ENCODE results near the gene DRAXIN. TPM values are rescaled to one million over a fixed set of nuclear protein-coding genes. Genes with fewer than 3 reads are reported as not detected.

The DRAXIN gene
- total RNA-seq, 4 donors from 2014 or later, result 0.06 to 0.41 TPM; not detected in 2

DNA sequence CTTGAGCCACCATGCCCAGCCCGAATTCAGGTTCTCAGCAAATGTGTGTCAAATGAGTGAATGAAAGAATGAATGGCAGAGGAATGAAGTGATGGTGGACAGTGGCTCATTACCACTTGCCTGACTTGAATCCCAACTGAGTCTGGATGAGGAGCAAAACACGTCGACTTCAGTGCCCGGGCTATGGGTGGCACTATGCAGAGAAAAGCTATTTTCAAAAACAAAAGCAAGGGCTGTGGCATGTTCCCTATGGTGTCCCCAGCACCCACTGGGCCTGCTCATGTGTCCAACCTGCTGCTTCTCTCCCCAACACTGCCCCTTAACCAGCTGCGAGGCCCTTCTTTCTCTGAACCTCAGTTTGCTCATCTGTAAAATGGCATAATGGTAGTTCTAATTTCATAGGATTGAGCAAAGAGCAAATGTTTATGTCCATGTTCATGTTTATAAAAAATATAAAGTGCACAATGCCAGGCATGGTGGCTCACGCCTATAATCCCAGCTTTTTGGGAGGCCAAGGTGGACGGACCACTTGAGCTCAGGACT lies 6.2 kb upstream of the DRAXIN start:
- TF ChIP-seq CTCF (IDR thresholded peaks at IDR 0.05), result no peak
- TF ChIP-seq POLR2A (IDR thresholded peaks at IDR 0.05), result no peak
- intact Hi-C loops (cut with DNase I; ENCODE audit: low total_unique reads), result no loop called here
- Histone ChIP-seq H3K36me3 (no peaks in the 10 kb centered on the region), H3K4me1 (peaks cover 0 to under 1% of the 10 kb centered on the region in 2 donors), H3K4me3 (no peak overlapping the region), H3K27ac (no peak overlapping the region), H3K27me3 (peaks cover 0 to 3% of the 10 kb centered on the region in 2 donors), H3K9me3 (no peaks in the 10 kb centered on the region)
- DNase-seq, result no peak

DNA sequence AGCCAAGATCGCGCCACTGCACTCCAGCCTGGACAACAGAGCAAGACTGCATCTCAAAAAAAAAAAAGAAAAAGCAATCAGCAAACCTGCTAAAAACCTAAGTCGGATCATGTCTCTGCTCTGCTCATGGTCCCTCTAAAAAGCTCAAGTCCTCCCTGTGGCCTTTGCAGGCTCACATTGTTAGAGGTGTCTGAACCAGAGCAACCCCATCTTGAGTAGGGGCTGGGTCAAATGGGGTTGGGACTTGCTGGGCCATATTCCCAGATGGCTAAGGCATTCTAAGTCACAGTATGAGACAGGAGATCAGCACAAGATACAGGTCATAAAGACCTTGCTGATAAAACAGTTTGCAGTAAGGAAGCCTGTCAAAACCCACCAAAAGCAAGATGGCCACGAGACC lies 3.0 kb upstream of the DRAXIN start:
- TF ChIP-seq POLR2A (IDR thresholded peaks at IDR 0.05) (no peak), CTCF (IDR thresholded peaks at IDR 0.05) (no peak)
- Histone ChIP-seq H3K36me3 (no peaks in the 10 kb centered on the region), H3K27ac (no peak overlapping the region), H3K27me3 (peaks cover 0 to 11% of the 10 kb centered on the region in 2 donors), H3K4me3 (no peak overlapping the region), H3K4me1 (peaks cover 0 to 17% of the 10 kb centered on the region in 2 donors), H3K9me3 (no peaks in the 10 kb centered on the region)
- intact Hi-C loops (cut with DNase I; ENCODE audit: low total_unique reads), result no loop called here
- DNase-seq, result no peak

DNA sequence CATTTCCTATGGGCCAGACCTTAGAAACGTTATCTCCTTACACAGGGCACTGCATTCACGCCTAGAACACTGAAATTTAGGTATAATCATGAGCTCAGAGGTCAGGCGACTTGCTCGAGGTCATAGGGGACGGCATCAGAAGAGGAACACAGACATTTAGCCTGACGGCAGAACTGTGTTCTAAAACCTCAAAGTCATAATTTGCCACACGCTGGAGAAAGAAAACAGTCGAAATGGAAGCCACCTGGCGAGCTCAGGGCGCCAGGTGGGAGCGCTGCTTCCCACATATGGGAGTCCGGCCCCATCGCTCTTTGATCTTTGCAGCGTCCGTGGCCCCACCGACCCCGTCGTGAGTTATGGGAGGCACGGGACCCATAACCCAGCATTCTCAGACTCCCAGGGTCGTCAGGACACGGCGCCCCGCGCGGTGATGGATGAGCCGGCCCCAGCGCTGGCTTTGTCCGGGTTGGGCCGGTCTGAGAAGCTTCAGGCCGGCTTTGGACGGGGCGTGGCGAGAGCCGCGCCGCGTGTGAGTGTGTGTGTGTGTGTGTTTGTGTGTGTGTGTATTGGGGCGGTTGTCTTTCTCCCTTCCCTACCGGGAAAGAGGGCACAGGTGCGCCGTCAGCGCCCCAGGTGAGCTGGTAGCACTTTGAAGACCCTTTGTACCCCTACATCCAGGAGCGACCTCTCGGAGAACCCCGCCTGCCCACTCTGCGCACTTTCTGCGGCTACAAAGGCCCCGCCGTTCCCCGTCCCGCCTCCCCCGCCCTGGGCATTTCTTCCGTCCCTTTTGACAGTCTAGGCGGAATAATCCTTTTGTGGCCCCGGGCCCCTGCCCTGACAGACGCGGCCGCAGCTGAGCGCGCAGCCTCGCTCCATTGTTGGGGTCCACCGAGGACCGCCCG lies 861 bp upstream of the DRAXIN start:
- Histone ChIP-seq H3K9me3 (no peaks in the 10 kb centered on the region), H3K27ac (no peak overlapping the region), H3K4me1 (peaks cover 0 to 17% of the 10 kb centered on the region in 2 donors), H3K36me3 (no peaks in the 10 kb centered on the region), H3K4me3 (no peak overlapping the region), H3K27me3 (peaks cover 0 to 11% of the 10 kb centered on the region in 2 donors)
- TF ChIP-seq POLR2A (IDR thresholded peaks at IDR 0.05) (no peak), CTCF (IDR thresholded peaks at IDR 0.05) (no peak)
- intact Hi-C loops (cut with DNase I; ENCODE audit: low total_unique reads), result no loop called here
- no peak for DNase-seq

DNA sequence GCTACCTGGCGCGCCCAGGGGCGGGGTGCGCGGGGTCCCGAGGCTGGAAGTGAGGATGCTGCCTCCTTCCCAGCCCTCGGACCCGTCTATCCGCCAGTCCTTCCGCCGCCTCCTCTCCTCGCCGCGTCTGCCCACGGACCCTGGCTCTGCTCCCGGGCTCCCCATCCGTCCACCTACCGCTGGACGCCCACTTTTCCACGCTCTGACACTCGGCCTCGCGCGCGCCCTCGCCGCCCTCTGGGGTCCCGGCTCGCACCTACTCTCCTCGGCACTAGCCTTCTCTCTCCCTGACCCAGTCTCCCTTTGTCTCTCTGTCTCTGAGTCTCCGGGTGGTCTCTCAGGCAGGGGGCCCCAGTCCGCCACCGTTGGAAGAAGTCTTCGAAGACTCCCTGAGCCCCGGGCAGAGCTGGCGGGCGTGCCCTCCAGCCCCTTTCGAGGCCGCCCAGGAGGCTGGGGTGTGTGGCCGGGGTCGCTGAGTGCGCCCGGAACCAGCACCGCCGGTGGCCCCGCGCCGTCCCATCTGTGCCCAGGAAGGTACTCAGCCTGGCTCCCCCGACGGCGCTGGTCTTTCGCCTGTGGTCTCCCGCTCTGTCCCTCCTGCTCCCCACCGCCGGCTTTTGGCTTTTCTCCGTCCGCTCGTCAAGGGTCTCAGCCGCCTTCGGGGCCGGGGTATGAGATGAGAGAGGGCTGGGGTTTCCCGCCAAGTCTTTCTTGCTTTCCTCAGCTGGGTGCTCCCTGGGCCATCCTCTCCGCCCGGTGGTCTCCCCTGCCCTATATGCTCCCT lies 610 bp downstream of the DRAXIN start:
- Histone ChIP-seq H3K4me3 (no peak overlapping the region), H3K27me3 (peaks cover 0 to 11% of the 10 kb centered on the region in 2 donors), H3K36me3 (no peaks in the 10 kb centered on the region), H3K9me3 (no peaks in the 10 kb centered on the region), H3K4me1 (peaks cover 0 to 17% of the 10 kb centered on the region in 2 donors), H3K27ac (no peak overlapping the region)
- intact Hi-C loops (cut with DNase I; ENCODE audit: low total_unique reads), result no loop called here
- TF ChIP-seq CTCF (IDR thresholded peaks at IDR 0.05) (no peak), POLR2A (IDR thresholded peaks at IDR 0.05) (no peak)
- no peak for DNase-seq

Measured in uterus (tissue), 4 donors.